NCI-H2171 (cell line): ENCODE results near the gene ZFHX3.
A peak's percentile ranks its signal among the peaks of the same experiment; 100 is the strongest.

ENCODE experiments used
- DNase-seq: peaks from one replicate; lab custom pipeline; 2025; lab: John Stamatoyannopoulos, UW

ZFHX3 gene

DNA sequence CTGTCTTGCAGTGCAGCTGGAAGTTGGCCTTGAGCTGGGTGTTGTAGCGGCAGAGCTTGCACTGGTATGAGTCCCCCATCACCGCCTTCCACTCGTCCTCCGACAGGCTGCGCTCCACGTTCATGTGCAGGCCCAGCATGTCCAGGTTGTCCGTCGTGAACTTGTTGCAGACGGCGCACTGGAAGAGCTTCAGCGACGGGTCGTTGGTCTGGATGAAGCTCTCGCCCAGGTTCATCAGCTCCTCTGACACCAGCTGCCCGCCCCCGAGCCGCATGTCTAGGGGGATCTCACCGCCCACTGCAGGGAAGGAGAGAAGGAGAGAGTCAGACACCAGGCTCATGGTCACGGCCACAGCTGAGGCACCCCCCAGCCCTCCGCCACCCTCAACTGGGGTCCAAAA, 97.3 kb downstream of the ZFHX3 start:
- DNase-seq, result no peak

DNA sequence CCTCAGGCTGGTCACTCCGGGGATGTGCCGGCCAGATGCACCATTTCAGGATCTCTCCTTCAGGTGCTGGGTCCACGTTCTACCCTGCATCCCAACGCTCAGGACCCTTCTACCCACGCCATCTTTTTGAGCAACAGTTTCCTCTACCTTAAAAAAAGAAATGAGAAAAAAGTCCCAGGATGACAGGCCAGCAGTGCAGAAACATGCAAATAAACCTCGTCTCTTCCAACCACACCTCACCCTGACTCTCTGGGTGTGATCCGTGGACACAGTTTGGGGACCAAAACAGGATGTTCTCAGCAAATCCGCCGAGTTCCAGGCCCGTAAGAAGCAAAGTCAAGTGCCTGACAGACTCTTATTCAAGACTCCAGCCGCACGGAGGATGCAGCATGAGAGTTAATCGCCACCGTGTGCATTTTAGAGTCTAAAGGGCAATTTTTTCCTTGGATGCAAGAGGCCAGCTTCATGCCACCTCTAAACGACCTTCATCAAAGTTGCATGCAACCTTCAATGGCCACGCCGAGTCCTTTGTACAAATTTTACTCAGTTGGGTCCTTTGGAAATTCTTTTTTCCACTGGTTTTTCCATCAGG, 99.6 kb downstream of the ZFHX3 start:
- no peak for DNase-seq

GRCh38 chr16:72947379-72948237, 100.3 kb downstream of the ZFHX3 start:
- no peak for DNase-seq

DNA sequence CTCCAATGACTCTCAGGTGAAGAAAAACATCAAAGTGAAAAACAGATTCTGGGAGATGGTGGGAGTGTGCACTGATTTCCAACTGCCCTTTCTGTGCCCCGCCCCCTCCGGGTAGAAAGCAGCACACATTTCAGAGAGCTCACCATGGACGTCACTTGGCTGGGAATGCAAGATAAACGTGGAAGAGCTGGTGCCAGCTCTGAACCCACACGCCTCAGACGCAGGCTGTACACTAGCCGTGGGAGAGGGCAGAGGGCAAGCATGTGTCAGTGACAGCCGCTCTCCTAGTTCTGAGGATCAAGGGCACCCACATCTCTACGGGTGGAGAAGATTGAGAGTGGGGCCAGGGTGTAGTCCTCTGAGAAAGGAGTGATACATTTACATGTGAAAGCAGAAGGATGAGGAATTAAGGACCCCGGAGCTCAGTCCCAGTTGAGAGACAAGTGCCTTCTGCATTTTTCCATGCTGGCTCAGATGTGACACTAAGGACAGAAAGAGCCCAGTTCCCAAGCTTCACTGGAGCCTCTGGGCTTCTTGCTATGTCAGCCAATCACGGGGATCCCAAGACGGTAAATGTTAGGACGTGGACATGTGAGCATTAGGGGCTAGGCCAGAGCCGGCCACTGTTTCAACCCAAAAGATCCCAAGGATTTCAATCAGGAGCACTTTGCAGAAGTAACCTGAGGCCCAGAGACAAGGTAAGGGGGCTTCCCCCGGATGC, 101.3 kb downstream of the ZFHX3 start:
- no peak for DNase-seq

DNA sequence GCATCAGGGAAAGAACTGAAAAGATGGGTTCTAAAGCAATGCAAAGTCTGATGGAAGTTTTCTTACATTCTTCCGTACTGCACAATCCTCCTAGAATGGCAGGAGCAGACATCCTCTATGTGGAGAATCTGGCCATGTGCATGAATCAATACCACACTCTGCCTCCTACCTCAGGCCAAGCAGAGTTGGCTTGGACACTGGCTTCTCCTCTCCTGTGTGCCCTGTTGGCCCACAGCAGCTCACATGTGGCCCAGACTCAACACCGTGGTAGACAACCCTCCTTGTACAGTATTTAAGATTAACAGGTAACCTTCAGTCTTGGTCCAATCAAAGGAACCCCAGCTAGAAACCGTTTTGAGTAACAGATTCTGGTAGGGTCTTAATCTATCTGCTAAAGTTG, 101.9 kb downstream of the ZFHX3 start:
- no peak for DNase-seq

- DNase-seq, result no peak
These were observed 102.3 kb downstream of the ZFHX3 start for GRCh38 chr16:72945611-72946010.

- DNase-seq, result no peak
These were observed 103.0 kb downstream of the ZFHX3 start for GRCh38 chr16:72944757-72945485.

- DNase-seq, result no peak
These were observed 105.9 kb downstream of the ZFHX3 start for GRCh38 chr16:72942021-72942420.

GRCh38 chr16:72940886-72941285, 107.0 kb downstream of the ZFHX3 start:
- DNase-seq, result no peak

GRCh38 chr16:72939247-72939646, 108.7 kb downstream of the ZFHX3 start:
- DNase-seq, result no peak

DNA sequence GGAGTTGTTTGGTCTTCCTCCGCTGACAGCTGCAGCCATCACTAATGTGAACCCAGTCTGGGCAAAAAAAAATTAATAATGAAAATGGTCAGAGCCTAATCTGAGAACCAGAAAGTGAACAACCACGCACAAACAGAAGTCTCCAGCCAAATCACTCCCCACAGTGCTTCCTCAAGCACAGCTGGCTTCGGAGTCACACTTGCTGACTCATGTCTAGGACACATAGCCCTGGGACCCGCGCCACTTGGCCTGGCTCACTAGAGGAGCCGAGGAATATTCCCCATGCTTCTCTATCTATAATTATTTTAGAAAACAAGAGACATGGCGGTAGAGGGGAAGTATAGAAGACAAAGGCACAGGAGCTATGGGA, 109.1 kb downstream of the ZFHX3 start:
- DNase-seq, result no peak

DNA sequence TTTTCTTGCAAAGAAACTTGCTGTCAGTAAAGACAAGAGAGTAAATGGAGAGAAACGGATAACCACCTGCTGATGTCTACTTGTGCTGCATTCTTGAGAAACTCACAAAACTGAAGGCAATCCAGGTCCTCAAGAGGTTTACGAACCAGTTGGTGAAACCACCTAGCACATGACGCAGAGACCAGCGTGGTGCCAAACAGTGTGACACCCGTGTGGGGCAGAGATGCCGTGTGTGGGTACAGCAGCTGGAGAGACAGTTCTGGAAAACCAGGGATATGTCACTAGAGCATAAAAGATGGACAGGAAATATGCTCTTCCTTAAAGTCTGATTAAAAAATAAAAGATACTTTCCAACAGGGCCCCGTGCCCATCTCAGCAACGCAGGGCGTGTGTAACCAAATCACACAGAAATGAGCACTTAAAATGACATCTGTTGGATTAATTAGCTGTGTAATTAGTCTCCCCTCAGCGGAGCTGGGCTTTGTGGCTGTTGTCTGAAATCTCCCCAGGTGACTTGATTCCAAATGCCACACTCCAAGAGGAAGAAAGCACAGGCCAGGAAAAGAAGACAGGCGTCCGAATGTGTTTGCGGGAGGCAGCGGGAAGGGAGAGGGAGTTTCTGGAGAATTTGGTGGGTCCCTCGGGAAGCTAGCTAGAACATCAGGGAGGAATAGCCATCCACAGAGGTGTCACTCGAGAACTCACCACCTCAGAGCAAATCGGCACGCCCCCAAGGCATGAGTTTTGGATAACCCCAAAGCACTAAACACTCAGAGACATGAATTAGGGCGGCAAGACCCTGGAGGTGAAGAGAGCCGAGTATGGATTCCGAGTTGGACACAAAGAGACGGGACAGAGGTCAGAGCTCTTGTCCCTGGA, 109.8 kb downstream of the ZFHX3 start:
- DNase-seq, result peak; percentile 49

- no peak for DNase-seq
These were observed 110.6 kb downstream of the ZFHX3 start for GRCh38 chr16:72937360-72937759.

GRCh38 chr16:72936408-72936807, 111.5 kb downstream of the ZFHX3 start:
- DNase-seq, result no peak

DNA sequence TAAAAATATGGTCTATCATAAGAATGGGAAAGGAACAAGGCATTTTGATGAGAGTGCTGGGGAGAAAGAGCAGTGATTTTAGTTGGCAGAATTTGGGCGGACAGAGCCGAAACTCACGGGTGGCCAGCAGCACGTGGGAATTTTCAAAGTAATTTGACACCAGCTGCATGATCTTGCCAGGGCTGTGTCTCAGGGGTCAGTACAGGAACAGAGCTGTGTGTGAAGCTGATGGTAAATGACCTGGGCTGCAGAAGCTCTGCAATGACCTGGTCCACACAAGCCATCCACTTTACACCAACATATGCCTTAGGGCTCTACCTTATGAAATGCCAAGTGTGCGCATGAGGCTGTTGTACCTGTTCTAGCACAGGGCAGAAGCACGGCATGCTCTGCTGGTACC, 112.0 kb downstream of the ZFHX3 start:
- DNase-seq, result no peak

GRCh38 chr16:72934636-72935403, 113.1 kb downstream of the ZFHX3 start:
- no peak for DNase-seq

- DNase-seq, result no peak
These were observed 115.1 kb downstream of the ZFHX3 start for GRCh38 chr16:72932677-72933335.

GRCh38 chr16:72932050-72932449, 115.9 kb downstream of the ZFHX3 start:
- no peak for DNase-seq

DNA sequence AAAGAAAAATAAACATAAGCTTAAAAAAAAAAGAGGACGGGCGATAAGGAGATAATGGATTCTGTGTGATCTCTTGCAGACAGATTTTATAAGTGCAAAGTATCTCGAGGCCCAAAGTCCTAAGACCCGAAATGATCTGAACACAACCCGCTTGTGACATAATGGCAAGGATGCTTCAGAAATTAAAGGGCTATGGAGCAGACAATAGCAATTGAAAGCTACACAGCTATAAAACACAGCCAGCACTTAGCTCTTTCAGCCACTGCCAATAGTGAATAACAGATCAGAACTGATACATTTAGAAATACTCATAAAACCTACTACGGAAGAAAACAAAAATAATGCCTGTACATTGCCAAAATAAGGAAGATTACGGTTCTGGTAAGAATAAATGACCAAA, 117.5 kb downstream of the ZFHX3 start:
- no peak for DNase-seq
